ENCODE results near the gene KCNJ9. TPM values are rescaled to one million over a fixed set of nuclear protein-coding genes. Genes with fewer than 3 reads are reported as not detected.
A peak's percentile ranks its signal among the peaks of the same experiment; 100 is the strongest.

Gene KCNJ9
- total and polyA plus RNA-seq, 12 donors: 0.01 to 0.09 (median 0.07) TPM; not detected in 8

DNA sequence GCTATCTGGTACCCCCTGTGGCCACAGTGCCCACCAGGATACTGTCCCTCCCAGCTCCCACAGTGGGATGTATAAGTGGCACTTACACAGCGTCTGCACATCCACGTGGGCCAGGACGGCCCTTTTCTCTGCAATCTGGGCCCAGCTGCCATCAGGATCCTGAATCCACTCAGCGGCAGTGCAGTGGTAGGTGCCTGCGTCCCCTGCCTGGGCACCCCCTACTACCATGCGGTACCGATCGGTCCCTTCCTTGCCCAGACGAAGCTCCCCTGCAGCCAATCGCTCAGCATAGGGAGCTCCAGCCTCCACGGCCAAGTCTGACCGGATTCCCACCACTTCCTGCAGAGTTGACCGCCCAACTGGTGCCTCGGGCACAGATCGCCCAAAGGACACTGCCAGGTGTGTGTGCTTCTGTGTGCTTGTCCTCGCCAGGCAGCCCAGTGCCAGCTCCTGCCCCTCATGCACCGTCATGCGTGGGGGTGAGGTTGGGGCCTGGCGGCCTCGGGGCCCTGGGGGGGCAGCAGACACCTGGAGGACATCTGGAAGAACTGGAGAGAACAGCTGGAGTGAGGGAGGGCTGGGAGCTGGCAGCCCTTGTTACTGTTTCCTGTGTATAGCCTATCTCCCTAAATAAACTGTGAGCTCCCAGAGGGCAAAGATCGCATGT lies 12.4 kb downstream of the KCNJ9 start:
- H3K27ac ChIP-seq: peak overlapping the region in 1 of 10 donors; percentile 15
- no peaks in the 10 kb centered on the region for H3K9me3 ChIP-seq
- H3K4me3 ChIP-seq: no peak overlapping the region
- no peak for TF ChIP-seq CTCF (IDR thresholded peaks at IDR 0.05)
- 84% methylated on average over 21 of the region's 21 CpGs for WGBS, 2 donors
- intact Hi-C loops (cut with DNase I): loop anchor here in 2 of 10 donors (10.0 kb wide), 2 partner anchors 161 to 281 kb away; no protein-coding TSS in a partner anchor
- peaks cover 0 to 57% (median 11%) of the 10 kb centered on the region in 9 donors for H3K36me3 ChIP-seq
- H3K4me1 ChIP-seq: peaks cover 9 to 33% (median 20%) of the 10 kb centered on the region in 9 donors
- H3K27me3 ChIP-seq: no peaks in the 10 kb centered on the region
- no peak for ATAC-seq
- no peak for DNase-seq

DNA sequence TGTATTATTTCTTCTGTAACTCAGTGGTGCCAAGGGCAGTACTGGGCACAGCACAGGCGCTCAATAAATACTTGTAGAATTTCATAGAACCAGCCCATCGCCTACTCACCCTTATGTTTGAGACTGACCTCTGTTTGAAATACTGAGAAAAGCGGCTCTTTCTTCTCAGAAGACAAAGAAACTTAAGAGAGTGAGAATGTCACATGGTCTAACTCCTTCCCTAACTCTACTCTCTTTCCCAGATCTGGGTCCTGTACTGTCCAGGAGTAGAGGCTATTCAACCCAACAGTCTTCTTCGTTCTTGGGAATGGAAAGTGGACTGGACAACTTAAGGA lies 12.9 kb downstream of the KCNJ9 start:
- H3K4me1 ChIP-seq: peaks cover 9 to 35% (median 22%) of the 10 kb centered on the region in 9 donors
- H3K4me3 ChIP-seq: no peak overlapping the region
- TF ChIP-seq CTCF (IDR thresholded peaks at IDR 0.05): no peak
- H3K9me3 ChIP-seq: no peaks in the 10 kb centered on the region
- no peak overlapping the region for H3K27ac ChIP-seq
- ATAC-seq (no peak), DNase-seq (no peak)
- no peaks in the 10 kb centered on the region for H3K27me3 ChIP-seq
- peaks cover 0 to 54% (median 11%) of the 10 kb centered on the region in 9 donors for H3K36me3 ChIP-seq
- 90 to 93% methylated on average over 4 of the region's 4 CpGs for WGBS, 2 donors
- intact Hi-C loops (cut with DNase I): loop anchor here in 2 of 10 donors (10.0 kb wide), 2 partner anchors 161 to 281 kb away; no protein-coding TSS in a partner anchor

DNA sequence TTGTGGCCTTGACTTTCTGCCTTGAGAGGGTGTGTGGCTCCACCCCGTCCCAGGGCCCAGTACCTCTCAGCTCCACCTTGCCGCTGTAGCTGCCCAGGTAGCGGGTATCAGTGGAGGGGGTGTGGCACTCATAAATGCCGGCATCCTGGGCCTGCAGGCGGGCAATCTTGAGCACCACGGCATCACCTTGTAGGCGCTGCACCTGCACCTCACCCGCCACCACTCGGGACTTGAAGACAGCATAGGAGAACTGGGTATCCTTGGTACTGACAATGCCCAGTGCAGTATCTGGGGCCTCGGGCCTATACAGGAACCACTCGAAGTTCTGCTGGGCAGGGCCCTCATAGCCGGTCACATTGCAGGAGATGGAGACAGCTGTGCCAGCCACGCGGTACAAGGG lies 13.5 kb downstream of the KCNJ9 start:
- ATAC-seq: no peak
- Histone ChIP-seq H3K36me3 (peaks cover 0 to 51% (median 11%) of the 10 kb centered on the region in 9 donors), H3K27ac (no peak overlapping the region), H3K27me3 (no peaks in the 10 kb centered on the region), H3K4me1 (peaks cover 9 to 41% (median 22%) of the 10 kb centered on the region in 9 donors), H3K9me3 (no peaks in the 10 kb centered on the region), H3K4me3 (no peak overlapping the region)
- intact Hi-C loops (cut with DNase I): loop anchor here in 4 of 10 donors (5.0 to 10.0 kb wide), 4 partner anchors 97 to 280 kb away; partner anchors contain the start of gene CASQ1 (in 1 of the 4)
- no peak for TF ChIP-seq CTCF (IDR thresholded peaks at IDR 0.05)
- WGBS, 2 donors: 95% methylated on average over 14 of the region's 14 CpGs
- DNase-seq: no peak

GRCh38 chr1:160095382-160096105 lies 14.2 kb downstream of the KCNJ9 start:
- Histone ChIP-seq H3K36me3 (peaks cover 0 to 48% (median 11%) of the 10 kb centered on the region in 9 donors), H3K27ac (peak overlapping the region in 1 of 10 donors; percentile 48), H3K9me3 (no peaks in the 10 kb centered on the region), H3K4me3 (no peak overlapping the region), H3K27me3 (no peaks in the 10 kb centered on the region), H3K4me1 (peaks cover 9 to 41% (median 22%) of the 10 kb centered on the region in 9 donors)
- DNase-seq: no peak
- WGBS, 2 donors: 87 to 97% methylated on average over 3 to 4 of the region's 4 CpGs
- intact Hi-C loops (cut with DNase I): loop anchor here in 4 of 10 donors (5.0 to 10.0 kb wide), 4 partner anchors 97 to 279 kb away; partner anchors contain the start of gene CASQ1 (in 1 of the 4)
- no peak for ATAC-seq
- no peak for TF ChIP-seq CTCF (IDR thresholded peaks at IDR 0.05)

All from heart right ventricle (tissue), 16 donors.